ENCODE measurements around the gene RHOB. TPM values are rescaled to one million over a fixed set of nuclear protein-coding genes. Genes with fewer than 3 reads are reported as not detected.

Gene RHOB
- total RNA-seq, 1 experiment from 2014 or later, result 38.9 TPM

GRCh38 chr2:20496076-20496872, 49.4 kb downstream of the RHOB start:
- BruUV-seq (replicated peaks), result no TSS peak
- in situ Hi-C loops (cut with HindIII; ENCODE audit: low pct_unique_long_range_greater_than_20kb, low sequenced_read_pairs) (no loop called here), intact Hi-C loops (cut with micrococcal nuclease; ENCODE audit: unreplicated experiment) (no loop called here)
- TF ChIP-seq TCF7L2 (IDR thresholded peaks at IDR 0.05; ENCODE audit: low read depth, low read length) (no peak), REST (IDR thresholded peaks at IDR 0.05; ENCODE audit: insufficient read depth in 1 of 2, low read depth in 2 of 2, low read length in 1 of 2) (no peak), POLR2AphosphoS5 (IDR thresholded peaks at IDR 0.05; ENCODE audit: low read depth, low read length) (no peak), CTCF (IDR thresholded peaks at IDR 0.05) (no peak), SIN3A (IDR thresholded peaks at IDR 0.05; ENCODE audit: borderline replicate concordance, insufficient read depth, low read depth, low read length) (no peak)
- ChIA-PET CTCF (no interaction called here), POLR2A (no interaction called here)
- ATAC-seq (peak; percentile 76), DNase-seq (ENCODE audit: low read depth, low spot score) (no peak)
- Histone ChIP-seq H3K4me3 (ENCODE audit: low read depth in 2 of 2, low read length in 2 of 2) (no peak overlapping the region), H3K27ac (ENCODE audit: low read length) (no peak overlapping the region), H3K36me3 (ENCODE audit: control insufficient read depth, insufficient read depth, low read length) (no peaks in the 10 kb centered on the region), H3K27me3 (ENCODE audit: control insufficient read depth, insufficient read depth, low read length) (no peaks in the 10 kb centered on the region), H3K4me1 (ENCODE audit: control insufficient read depth, insufficient read depth, low read length) (peaks cover 5% of the 10 kb centered on the region; the same call in 1 of the 2 replicates), H3K9me3 (ENCODE audit: control insufficient read depth, insufficient read depth, low read depth, low read length) (no peaks in the 10 kb centered on the region)

GRCh38 chr2:20496942-20497341, 50.1 kb downstream of the RHOB start:
- POLR2A ChIA-PET, result no interaction called here
- no peak for DNase-seq (ENCODE audit: low read depth, low spot score)
- no peaks in the 10 kb centered on the region for H3K36me3 ChIP-seq (ENCODE audit: control insufficient read depth, insufficient read depth, low read length)
- H3K27me3 ChIP-seq (ENCODE audit: control insufficient read depth, insufficient read depth, low read length), result no peaks in the 10 kb centered on the region
- CTCF ChIA-PET, result no interaction called here
- peaks cover 5% of the 10 kb centered on the region; the same call in 1 of the 2 replicates for H3K4me1 ChIP-seq (ENCODE audit: control insufficient read depth, insufficient read depth, low read length)
- ATAC-seq, result no peak; the same call in 1 of the 2 replicates
- TF ChIP-seq SIN3A (IDR thresholded peaks at IDR 0.05; ENCODE audit: borderline replicate concordance, insufficient read depth, low read depth, low read length), result no peak
- TF ChIP-seq CTCF (IDR thresholded peaks at IDR 0.05), result no peak
- no peak for TF ChIP-seq POLR2AphosphoS5 (IDR thresholded peaks at IDR 0.05; ENCODE audit: low read depth, low read length)
- TF ChIP-seq REST (IDR thresholded peaks at IDR 0.05; ENCODE audit: insufficient read depth in 1 of 2, low read depth in 2 of 2, low read length in 1 of 2), result no peak
- TF ChIP-seq TCF7L2 (IDR thresholded peaks at IDR 0.05; ENCODE audit: low read depth, low read length), result no peak
- no peak overlapping the region for H3K27ac ChIP-seq (ENCODE audit: low read length)
- intact Hi-C loops (cut with micrococcal nuclease; ENCODE audit: unreplicated experiment), result no loop called here
- no peak overlapping the region for H3K4me3 ChIP-seq (ENCODE audit: low read depth in 2 of 2, low read length in 2 of 2)
- in situ Hi-C loops (cut with HindIII; ENCODE audit: low pct_unique_long_range_greater_than_20kb, low sequenced_read_pairs), result no loop called here
- BruUV-seq (replicated peaks), result no TSS peak
- no peaks in the 10 kb centered on the region for H3K9me3 ChIP-seq (ENCODE audit: control insufficient read depth, insufficient read depth, low read depth, low read length)

All from Panc1 (cell line).